Measurements from ENCODE around the gene LRRIQ4.

GRCh38 chr3:169864270-169864669 is 51.6 kb downstream of the LRRIQ4 start:
- TF ChIP-seq CTCF (IDR thresholded peaks at IDR 0.05) (no peak), POLR2A (IDR thresholded peaks at IDR 0.05) (no peak)

Measured in body of pancreas (tissue), 4 donors.